Left lung (tissue), 10 donors: ENCODE data around the gene CMTM4. TPM values are rescaled to one million over a fixed set of nuclear protein-coding genes. Genes with fewer than 3 reads are reported as not detected.

Experiments
- ATAC-seq: fragments of 200-7000 bp; cut with Tn5 transposase; one replicate; pipeline ENCODE4 v1.9.1; 2020; ENCODE audit warnings: moderate library complexity
- DNase-seq, 4 donors: peaks; one replicate each; pipeline ENCODE4 v3.0.0-alpha.2; 2013 to 2020
- H3K27ac ChIP-seq, 2 donors: fragments of 200-600 bp; sonication (generic) in 1 of 2; one replicate each; pipeline versions ENCODE4 v1.5.0 to v1.8.0; 2020 to 2021
- H3K27me3 ChIP-seq, 2 donors: fragments of 200-600 bp; sonication (generic) in 1 of 2; one replicate each; pipeline versions ENCODE4 v1.5.0 to v1.8.0; 2020 to 2021
- H3K36me3 ChIP-seq, 2 donors: fragments of 200-600 bp; sonication (generic) in 1 of 2; one replicate each; pipeline versions ENCODE4 v1.5.0 to v1.8.0; 2020 to 2021
- H3K4me1 ChIP-seq, 2 donors: fragments of 200-600 bp; one replicate each; pipeline ENCODE4 v1.8.0; 2021
- H3K4me3 ChIP-seq, 2 donors: fragments of 200-600 bp; sonication (generic) in 1 of 2; one replicate each; pipeline versions ENCODE4 v1.5.0 to v1.8.0; 2020 to 2021; ENCODE audit warnings: mild to moderate bottlenecking in 1 of 2
- H3K9me3 ChIP-seq, 2 donors: fragments of 200-600 bp; sonication (generic) in 1 of 2; one replicate each; pipeline versions ENCODE4 v1.5.0 to v1.8.0; 2020 to 2021
- intact Hi-C, 2 donors: fragments of 100-400 bp; cut with DNase I; formaldehyde crosslinking; loops; one replicate each; pipeline versions ENCODE4 v1.11.2 to v1.14.2; 2022
- polyA plus RNA-seq, 6 donors: library from polyadenylated mRNA; unstranded; fragments of 120-200 nt; gene quantifications; one replicate each; pipeline ENCODE4 v1.2.1, GENCODE V29; 2013; ENCODE audit not compliant: insufficient read length in 6 of 6
- total RNA-seq, 2 donors: library from RNA; stranded (reverse); fragmentation: NEBNext Ultra II Directional; extraction: Animal tissue kit (Norgen Biotek cat#: 25700); gene quantifications; one replicate each; pipeline ENCODE4 v1.2.1, GENCODE V29; 2021
- TF ChIP-seq, protein P1 (sequence below), 2 donors: fragments of 200-600 bp; sonication (generic) in 1 of 2; IDR thresholded peaks; one replicate each; pipeline versions ENCODE4 v1.5.0 to v1.8.0; 2021; ENCODE audit warnings: antibody characterized with exemption in 2 of 2
- donor health status: DM: no; HTN: yes; CAD: no.
- donor health status: DM: no; HTN: no; CAD: no.

Gene CMTM4
- total and polyA plus RNA-seq, 8 donors = 25.2 to 72.3 (median 34.6) TPM

GRCh38 chr16:66701516-66701915 is 5.0 kb upstream of the CMTM4 start:
- ATAC-seq (no peak), DNase-seq (no peak)
- Histone ChIP-seq H3K27me3 (no peaks in the 10 kb centered on the region), H3K4me3 (no peak overlapping the region), H3K9me3 (no peaks in the 10 kb centered on the region), H3K4me1 (peaks cover 7 to 55% of the 10 kb centered on the region in 2 donors), H3K36me3 (no peaks in the 10 kb centered on the region), H3K27ac (no peak overlapping the region)
- TF ChIP-seq, protein P1, sequence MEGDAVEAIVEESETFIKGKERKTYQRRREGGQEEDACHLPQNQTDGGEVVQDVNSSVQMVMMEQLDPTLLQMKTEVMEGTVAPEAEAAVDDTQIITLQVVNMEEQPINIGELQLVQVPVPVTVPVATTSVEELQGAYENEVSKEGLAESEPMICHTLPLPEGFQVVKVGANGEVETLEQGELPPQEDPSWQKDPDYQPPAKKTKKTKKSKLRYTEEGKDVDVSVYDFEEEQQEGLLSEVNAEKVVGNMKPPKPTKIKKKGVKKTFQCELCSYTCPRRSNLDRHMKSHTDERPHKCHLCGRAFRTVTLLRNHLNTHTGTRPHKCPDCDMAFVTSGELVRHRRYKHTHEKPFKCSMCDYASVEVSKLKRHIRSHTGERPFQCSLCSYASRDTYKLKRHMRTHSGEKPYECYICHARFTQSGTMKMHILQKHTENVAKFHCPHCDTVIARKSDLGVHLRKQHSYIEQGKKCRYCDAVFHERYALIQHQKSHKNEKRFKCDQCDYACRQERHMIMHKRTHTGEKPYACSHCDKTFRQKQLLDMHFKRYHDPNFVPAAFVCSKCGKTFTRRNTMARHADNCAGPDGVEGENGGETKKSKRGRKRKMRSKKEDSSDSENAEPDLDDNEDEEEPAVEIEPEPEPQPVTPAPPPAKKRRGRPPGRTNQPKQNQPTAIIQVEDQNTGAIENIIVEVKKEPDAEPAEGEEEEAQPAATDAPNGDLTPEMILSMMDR (IDR thresholded peaks at IDR 0.05) = no peak
- intact Hi-C loops = no loop called here

DNA sequence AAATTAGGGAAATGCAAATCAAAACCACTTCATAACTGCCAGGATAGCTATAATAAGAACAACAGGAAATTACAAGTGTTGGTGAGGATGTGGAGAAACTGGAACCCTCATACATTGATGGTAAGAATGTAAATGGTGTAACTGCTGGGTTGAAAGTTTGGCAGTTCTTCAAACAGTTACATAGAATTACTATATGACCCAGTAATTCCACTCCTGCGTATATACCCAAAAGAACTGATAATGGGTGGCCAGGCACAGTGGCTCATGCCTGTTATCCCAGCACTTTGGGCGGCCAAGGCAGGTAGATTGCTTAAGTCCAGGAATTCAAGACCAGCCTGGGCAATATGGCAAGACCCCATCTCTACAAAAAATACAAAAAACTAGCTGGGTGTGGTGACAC is 4.5 kb upstream of the CMTM4 start:
- TF ChIP-seq, protein P1 (IDR thresholded peaks at IDR 0.05) = no peak
- Histone ChIP-seq H3K36me3 (no peaks in the 10 kb centered on the region), H3K9me3 (no peaks in the 10 kb centered on the region), H3K27ac (no peak overlapping the region), H3K4me3 (no peak overlapping the region), H3K27me3 (no peaks in the 10 kb centered on the region), H3K4me1 (peaks cover 4 to 51% of the 10 kb centered on the region in 2 donors)
- DNase-seq (no peak), ATAC-seq (no peak)
- intact Hi-C loops = no loop called here

- H3K4me3 ChIP-seq = no peak overlapping the region
- H3K9me3 ChIP-seq = no peaks in the 10 kb centered on the region
- no peaks in the 10 kb centered on the region for H3K36me3 ChIP-seq
- intact Hi-C loops = no loop called here
- ATAC-seq = no peak
- H3K27me3 ChIP-seq = no peaks in the 10 kb centered on the region
- H3K27ac ChIP-seq = no peak overlapping the region
- TF ChIP-seq, protein P1 (IDR thresholded peaks at IDR 0.05) = no peak
- DNase-seq = no peak
- H3K4me1 ChIP-seq = peaks cover 11 to 57% of the 10 kb centered on the region in 2 donors
Observed at GRCh38 chr16:66699898-66700297, 3.4 kb upstream of the CMTM4 start.

DNA sequence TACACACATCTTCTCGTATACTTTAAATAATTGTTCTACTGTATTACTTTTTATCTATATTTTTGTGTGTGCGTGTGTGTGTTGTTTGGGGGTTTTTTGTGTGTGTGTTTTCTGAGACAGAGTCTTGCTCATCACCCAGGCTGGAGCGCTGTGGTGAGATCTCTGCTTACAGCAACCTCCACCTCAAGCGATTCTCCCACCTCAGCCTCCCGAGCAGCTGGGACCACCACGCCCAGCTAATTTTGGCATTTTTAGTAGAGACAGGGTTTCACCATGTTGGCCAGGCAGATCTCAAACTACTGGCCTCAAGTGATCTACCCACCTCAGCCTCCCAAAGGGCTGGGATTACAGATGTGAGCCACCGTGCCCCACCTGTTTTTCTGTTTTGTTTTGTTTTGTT is 1.5 kb upstream of the CMTM4 start:
- Histone ChIP-seq H3K4me3 (no peak overlapping the region), H3K36me3 (no peaks in the 10 kb centered on the region), H3K9me3 (no peaks in the 10 kb centered on the region), H3K27ac (no peak overlapping the region), H3K27me3 (no peaks in the 10 kb centered on the region), H3K4me1 (peaks cover 12 to 65% of the 10 kb centered on the region in 2 donors)
- DNase-seq (no peak), ATAC-seq (no peak)
- intact Hi-C loops = no loop called here
- TF ChIP-seq, protein P1 (IDR thresholded peaks at IDR 0.05) = no peak

- peak; percentile 60 for ATAC-seq
- intact Hi-C loops = no loop called here
- Histone ChIP-seq H3K27me3 (no peaks in the 10 kb centered on the region), H3K27ac (peak overlapping the region; percentile 73 to 76), H3K4me1 (peaks cover 12 to 52% of the 10 kb centered on the region in 2 donors), H3K4me3 (peak overlapping the region; percentile 62 to 68), H3K36me3 (no peaks in the 10 kb centered on the region), H3K9me3 (no peaks in the 10 kb centered on the region)
- peak in 3 of 4 donors; percentile 24 to 87 (median 55) for DNase-seq
- TF ChIP-seq, protein P1 (IDR thresholded peaks at IDR 0.05) = no peak
Observed at GRCh38 chr16:66695935-66696668, 441 bp downstream of the CMTM4 start.
